ENCODE results near the gene MAP1LC3C. TPM values are rescaled to one million over a fixed set of nuclear protein-coding genes. Genes with fewer than 3 reads are reported as not detected.

Gene MAP1LC3C
- total RNA-seq, 1 experiment from 2014 or later = not detected

- POLR2A ChIA-PET (ENCODE audit: low non-redundant PET) = no interaction called here
Measured at GRCh38 chr1:242033447-242033846, 34.5 kb upstream of the MAP1LC3C start.

DNA sequence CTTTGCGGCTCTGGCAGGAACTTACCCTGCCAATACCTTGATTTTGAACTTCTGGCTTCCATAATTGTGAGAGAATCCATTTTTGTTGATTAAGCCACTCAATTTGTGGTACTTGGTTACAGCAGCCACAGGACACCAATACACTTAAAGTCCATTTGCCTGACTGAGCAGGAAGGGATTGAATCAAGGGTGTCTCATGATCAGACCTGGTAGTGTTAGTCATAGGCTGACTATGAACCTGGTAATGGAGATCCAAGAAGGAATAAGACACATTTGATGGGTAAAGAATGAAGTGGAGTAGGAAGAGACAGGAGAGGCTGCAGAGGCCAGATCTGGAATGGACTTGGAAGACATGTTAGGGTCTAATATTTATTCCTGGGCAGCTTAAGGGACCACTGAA is 31.2 kb upstream of the MAP1LC3C start:
- Histone ChIP-seq H3K36me3 (ENCODE audit: insufficient read depth, low read length, poor library complexity, severe bottlenecking) (no peaks in the 10 kb centered on the region), H3K4me1 (ENCODE audit: insufficient read depth, low read length, poor library complexity, severe bottlenecking) (no peaks in the 10 kb centered on the region), H3K27me3 (replicated peaks; ENCODE audit: insufficient read depth, low read depth, low read length, poor library complexity) (no peaks in the 10 kb centered on the region), H3K9me3 (ENCODE audit: low read depth, low read length, poor library complexity, severe bottlenecking) (no peaks in the 10 kb centered on the region), H3K4me3 (ENCODE audit: low read depth, low read length, poor library complexity, severe bottlenecking) (no peak overlapping the region), H3K27ac (ENCODE audit: low read depth, low read length, poor library complexity, severe bottlenecking) (no peak overlapping the region)
- DNase-seq (ENCODE audit: low spot score) = no peak
- intact Hi-C loops (cut with micrococcal nuclease; ENCODE audit: unreplicated experiment) = loop anchor here (2.0 kb wide), 1 partner anchor 39 kb away; no protein-coding TSS in a partner anchor
- no peak for TF ChIP-seq EZH2 (IDR thresholded peaks at IDR 0.05; ENCODE audit: borderline replicate concordance, low read depth, low read length, poor library complexity, severe bottlenecking)
- no peak for TF ChIP-seq CTCF (conservative IDR thresholded peaks at IDR 0.05; ENCODE audit: low read depth, low read length)
- POLR2A ChIA-PET (ENCODE audit: low non-redundant PET) = no interaction called here
- BruUV-seq (replicated peaks) = no TSS peak
- CTCF ChIA-PET = no interaction called here

More at GRCh38 chr1:242033447-242033846, 34.5 kb upstream of the MAP1LC3C start:
- Histone ChIP-seq H3K36me3 (ENCODE audit: insufficient read depth, low read length, poor library complexity, severe bottlenecking) (no peaks in the 10 kb centered on the region), H3K27me3 (replicated peaks; ENCODE audit: insufficient read depth, low read depth, low read length, poor library complexity) (no peaks in the 10 kb centered on the region), H3K27ac (ENCODE audit: low read depth, low read length, poor library complexity, severe bottlenecking) (no peak overlapping the region), H3K4me3 (ENCODE audit: low read depth, low read length, poor library complexity, severe bottlenecking) (no peak overlapping the region), H3K4me1 (ENCODE audit: insufficient read depth, low read length, poor library complexity, severe bottlenecking) (no peaks in the 10 kb centered on the region), H3K9me3 (ENCODE audit: low read depth, low read length, poor library complexity, severe bottlenecking) (no peaks in the 10 kb centered on the region)
- BruUV-seq (replicated peaks) = no TSS peak
- TF ChIP-seq EZH2 (IDR thresholded peaks at IDR 0.05; ENCODE audit: borderline replicate concordance, low read depth, low read length, poor library complexity, severe bottlenecking) (no peak), CTCF (conservative IDR thresholded peaks at IDR 0.05; ENCODE audit: low read depth, low read length) (no peak)
- intact Hi-C loops (cut with micrococcal nuclease; ENCODE audit: unreplicated experiment) = no loop called here
- CTCF ChIA-PET = no interaction called here
- DNase-seq (ENCODE audit: low spot score) = no peak

- intact Hi-C loops (cut with micrococcal nuclease; ENCODE audit: unreplicated experiment) = no loop called here
- POLR2A ChIA-PET (ENCODE audit: low non-redundant PET) = no interaction called here
- H3K27me3 ChIP-seq (replicated peaks; ENCODE audit: insufficient read depth, low read depth, low read length, poor library complexity) = no peaks in the 10 kb centered on the region
- H3K27ac ChIP-seq (ENCODE audit: low read depth, low read length, poor library complexity, severe bottlenecking) = no peak overlapping the region
- H3K36me3 ChIP-seq (ENCODE audit: insufficient read depth, low read length, poor library complexity, severe bottlenecking) = no peaks in the 10 kb centered on the region
- CTCF ChIA-PET = no interaction called here
- H3K4me1 ChIP-seq (ENCODE audit: insufficient read depth, low read length, poor library complexity, severe bottlenecking) = no peaks in the 10 kb centered on the region
- TF ChIP-seq CTCF (conservative IDR thresholded peaks at IDR 0.05; ENCODE audit: low read depth, low read length) (no peak), EZH2 (IDR thresholded peaks at IDR 0.05; ENCODE audit: borderline replicate concordance, low read depth, low read length, poor library complexity, severe bottlenecking) (no peak)
- H3K4me3 ChIP-seq (ENCODE audit: low read depth, low read length, poor library complexity, severe bottlenecking) = no peak overlapping the region
- no peak for DNase-seq (ENCODE audit: low spot score)
- no peaks in the 10 kb centered on the region for H3K9me3 ChIP-seq (ENCODE audit: low read depth, low read length, poor library complexity, severe bottlenecking)
- BruUV-seq (replicated peaks) = no TSS peak
Measured at GRCh38 chr1:242025681-242026080, 26.8 kb upstream of the MAP1LC3C start.

Data from A673 (cell line).